Tibial nerve (tissue), 4 donors: Measurements from ENCODE around the gene EFHC2.
"Not testable (repeated sequence)": the region's sequence is repeated elsewhere in the genome, so short reads cannot be mapped to it uniquely, and the experiment has no call there.

Experiments
- CTCF ChIP-seq, 5 experiments: fragments of 200-600 bp in 3 of 5; fragments of 450-650 bp in 2 of 5; sonication (generic) in 3 of 5; IDR thresholded peaks; one replicate each; pipeline ENCODE4 v1.5.1; 2016 to 2019; ENCODE audit warnings: antibody characterized with exemption in 5 of 5, mild to moderate bottlenecking in 3 of 5, moderate library complexity in 2 of 5
- EP300 ChIP-seq, 2 donors: sonication (generic); formaldehyde crosslinking; IDR thresholded peaks; one replicate each; pipeline ENCODE4 v1.6.1; 2017; ENCODE audit warnings: antibody characterized with exemption in 2 of 2, mild to moderate bottlenecking in 1 of 2
- POLR2A ChIP-seq, 2 donors: fragments of 450-650 bp; IDR thresholded peaks; one replicate each; pipeline ENCODE4 v1.6.1; 2017; ENCODE audit warnings: antibody characterized with exemption in 2 of 2, mild to moderate bottlenecking in 2 of 2, moderate library complexity in 2 of 2

GRCh38 chrX:44252688-44253574 lies 90.5 kb downstream of the EFHC2 start:
- not testable (repeated sequence) for TF ChIP-seq CTCF, POLR2A, EP300 (IDR thresholded peaks at IDR 0.05)
